K562 (cell line): ENCODE results near the gene PRSS23. TPM values are rescaled to one million over a fixed set of nuclear protein-coding genes. Genes with fewer than 3 reads are reported as not detected.

Source experiments
- ATAC-seq: fragments of 200-7000 bp; cut with Tn5 transposase; 3 replicates; pipeline ENCODE4 v1.9.1; 2020; ENCODE audit warnings: moderate library complexity
- BruUV-seq: library from RNA; stranded (reverse); fragments of 400-500 nt; replicated peaks from 2 replicates; lab custom pipeline; 2021; lab: Mats Ljungman, UMichigan
- CTCF ChIA-PET: fragments of 300-600 bp; formaldehyde crosslinking; extraction: SDS; loops from one replicate; lab custom pipeline; 2021; ENCODE audit warnings: low intra/inter-chr PET ratio; lab: Yijun Ruan, JAX
- POLR2A ChIA-PET: fragments of 300-600, 350-650 bp; sonication (Branson Sonifier 250); formaldehyde crosslinking; extraction: SDS; loops from one replicate; lab custom pipeline; 2021; ENCODE audit warnings: antibody characterized with exemption, inconsistent platforms; lab: Yijun Ruan, JAX
- DNase-seq, 4 experiments: peaks; one replicate each; pipeline versions ENCODE4 v3.0.0 to v3.0.0-alpha.2; 2011 to 2018; ENCODE audit warnings: low spot score in 3 of 4, mixed read lengths in 3 of 4; ENCODE audit errors: extremely low read depth in 1 of 4
- FAIRE-seq: peaks from 2 replicates; lab custom pipeline; 2011; peaks lifted over from hg19 to GRCh38; lab: Jason Lieb, UNC
- H2AFZ ChIP-seq: 2 replicates; pipeline ENCODE4 v1.6.0; 2011; ENCODE audit warnings: low read depth, low read length, control low read depth, inconsistent platforms
- H3K27ac ChIP-seq: fragments of 200-600 bp; 3 replicates; pipeline ENCODE4 v1.8.0; 2011; ENCODE audit warnings: low read depth, mild to moderate bottlenecking, control low read depth, inconsistent platforms, low read length, moderate library complexity, mixed read lengths; ENCODE audit errors: extremely low read depth
- H3K27me3 ChIP-seq, 2 experiments: fragments of 300-600 bp in 1 of 2; 2 replicates in 1 of 2; 3 replicates in 1 of 2; pipeline versions ENCODE4 v1.6.0 to v1.8.0; 2011; ENCODE audit warnings: inconsistent platforms in 2 of 2, low read length in 2 of 2, mild to moderate bottlenecking in 1 of 2, mixed read lengths in 1 of 2, moderate library complexity in 1 of 2; ENCODE audit not compliant: control insufficient read depth in 2 of 2, insufficient read depth in 2 of 2
- H3K36me3 ChIP-seq: fragments of 300-600 bp; 3 replicates; pipeline ENCODE4 v1.8.0; 2011; ENCODE audit warnings: mild to moderate bottlenecking, low read length, inconsistent platforms; ENCODE audit not compliant: control insufficient read depth, insufficient read depth
- H3K4me1 ChIP-seq, 2 experiments: fragments of 200-600 bp in 1 of 2; replicated peaks in 1 of 2; 2 replicates in 1 of 2; 3 replicates in 1 of 2; pipeline versions ENCODE4 v1.5.1 to v1.8.0; 2011; ENCODE audit warnings: inconsistent platforms in 2 of 2, low read length in 2 of 2, mild to moderate bottlenecking in 1 of 2, mixed read lengths in 1 of 2, moderate library complexity in 1 of 2; ENCODE audit not compliant: control insufficient read depth in 2 of 2, insufficient read depth in 2 of 2
- H3K4me2 ChIP-seq: 2 replicates; pipeline ENCODE4 v1.6.1; 2011; ENCODE audit warnings: low read length, control low read depth, inconsistent platforms, mixed read lengths; ENCODE audit not compliant: insufficient read depth
- H3K4me3 ChIP-seq: fragments of 200-600 bp; sonication (generic), shearing (Covaris generic); 2 replicates; pipeline ENCODE4 v1.5.1; 2016; ENCODE audit warnings: control low read depth, inconsistent platforms
- H3K79me2 ChIP-seq: fragments of 200-600 bp; 3 replicates; pipeline ENCODE4 v1.8.0; 2011; ENCODE audit warnings: low read length, inconsistent platforms; ENCODE audit not compliant: control insufficient read depth, insufficient read depth
- H3K9ac ChIP-seq, 2 experiments: 2 replicates each; pipeline versions ENCODE4 v1.6.0 to v1.6.1; 2011; ENCODE audit warnings: low read depth in 2 of 2, low read length in 2 of 2, control low read depth in 1 of 2, inconsistent platforms in 1 of 2, mild to moderate bottlenecking in 1 of 2, mixed read lengths in 1 of 2; ENCODE audit not compliant: insufficient read depth in 1 of 2
- H3K9me1 ChIP-seq: one replicate; pipeline ENCODE4 v1.6.0; 2011; ENCODE audit warnings: inconsistent platforms, mild to moderate bottlenecking, low read length, moderate library complexity; ENCODE audit not compliant: control insufficient read depth, insufficient read depth
- H3K9me3 ChIP-seq: replicated peaks from 2 replicates; pipeline ENCODE4 v1.5.1; 2011; ENCODE audit warnings: low read depth, low read length, inconsistent platforms; ENCODE audit not compliant: control insufficient read depth, insufficient read depth
- H4K20me1 ChIP-seq: replicated peaks from 2 replicates; pipeline ENCODE4 v1.6.1; 2011; ENCODE audit warnings: low read length, inconsistent platforms, mixed read lengths; ENCODE audit not compliant: control insufficient read depth, insufficient read depth
- PATZ1 ChIP-seq: fragments of 250-450 bp; sonication (Bioruptor Pico); IDR thresholded peaks from 2 replicates; pipeline ENCODE4 v1.5.0; 2020; ENCODE audit warnings: mild to moderate bottlenecking, borderline replicate concordance
- PHF8 ChIP-seq: fragments of 200-600 bp; sonication (generic); IDR thresholded peaks from 2 replicates; pipeline ENCODE4 v1.6.1; 2012; ENCODE audit warnings: mixed run types, mild to moderate bottlenecking, inconsistent platforms, low read length, moderate library complexity, borderline replicate concordance
- PKNOX1 ChIP-seq: fragments of 450-650 bp; IDR thresholded peaks from 2 replicates; pipeline ENCODE4 v1.6.1; 2016
- ZKSCAN3 ChIP-seq: fragments of 250-450 bp; sonication (Bioruptor Pico); IDR thresholded peaks from 2 replicates; pipeline ENCODE4 v1.4.0; 2020
- ZNF184 ChIP-seq: sonication (generic); formaldehyde crosslinking; IDR thresholded peaks from 2 replicates; pipeline ENCODE4 v1.5.0; 2020; ENCODE audit warnings: missing genetic modification reagents
- ZNF280A ChIP-seq: fragments of 450-650 bp; IDR thresholded peaks from 2 replicates; pipeline ENCODE4 v1.6.1; 2018; ENCODE audit warnings: mild to moderate bottlenecking, low read depth; ENCODE audit not compliant: partially characterized antibody
- ZNF512 ChIP-seq: IDR thresholded peaks from 2 replicates; pipeline ENCODE4 v1.6.1; 2016; ENCODE audit warnings: missing genetic modification characterization, missing compliant biosample characterization
- ZNF589 ChIP-seq: fragments of 200-800 bp; sonication (Bioruptor generic); IDR thresholded peaks from 2 replicates; pipeline ENCODE4 v1.6.1; 2016; ENCODE audit warnings: low read depth, missing genetic modification characterization, missing compliant biosample characterization
- WGBS: fragments of 100-300 bp; shearing (Covaris generic); methylation state at CpG from one replicate; pipeline ENCODE4 v1.1.6; 2016; ENCODE audit warnings: low coverage, mixed read lengths; ENCODE audit not compliant: insufficient coverage; ENCODE audit errors: missing lambda C conversion rate; 5-methylcytosine and 5-hydroxymethylcytosine counted together
- in situ Hi-C: fragments of 300-500 bp; cut with MboI; formaldehyde crosslinking; loops from 4 replicates; pipeline ENCODE4 v1.15.0; 2018; ENCODE audit warnings: inconsistent platforms, mixed read lengths
- intact Hi-C: fragments of 100-400 bp; cut with micrococcal nuclease; formaldehyde crosslinking; loops from 2 replicates; pipeline ENCODE4 v1.14.2; 2022
- polyA plus RNA-seq, 8 experiments: library from polyadenylated mRNA; depleted of rRNA in 4 of 8; stranded (reverse) in 5 of 8; unstranded in 3 of 8; fragments of >200 nt; fragmentation: Nextera tagmentation in 2 of 8; fragmentation: Illumina TruSeq in 1 of 8; extraction: Ambion mirVana in 2 of 8; extraction: Trizol in 1 of 8; gene quantifications; 2 replicates each; pipeline versions ENCODE4 v1.2.1 to v1.2.3, GENCODE V29; 2011 to 2014; ENCODE audit warnings: inconsistent platforms in 1 of 8, missing spikeins in 1 of 8
- total RNA-seq, 7 experiments: library from RNA; depleted of rRNA in 6 of 7; stranded (reverse); fragments of >200 nt in 6 of 7; fragmentation: Illumina TruSeq in 2 of 7; extraction: Trizol in 2 of 7; gene quantifications; 2 replicates each; pipeline versions ENCODE4 v1.2.1 to v1.2.3, GENCODE V29; 2011 to 2021; ENCODE audit warnings: low replicate concordance in 1 of 7

Gene PRSS23
- total and polyA plus RNA-seq, 9 of the 15 experiments (the other 6 are each of a cell fraction or from before 2014, with no cell fraction given), result 0.04 to 0.51 (median 0.11) TPM; not detected in 2

GRCh38 chr11:86849679-86850078 is 49.3 kb downstream of the PRSS23 start:
- no peaks in the 10 kb centered on the region for H3K9me1 ChIP-seq
- no peak overlapping the region for H2AFZ ChIP-seq
- no peak overlapping the region for H3K4me2 ChIP-seq
- no peak overlapping the region for H3K9ac ChIP-seq
- no peak for TF ChIP-seq PHF8
- TF ChIP-seq ZNF512 (tag), result no peak
- no peak for TF ChIP-seq ZKSCAN3 (CRISPR knock-in tag)
- TF ChIP-seq ZNF184 (CRISPR knock-in tag), result no peak
- no peak for TF ChIP-seq ZNF280A
- TF ChIP-seq PKNOX1, result no peak
- no peak for TF ChIP-seq PATZ1 (CRISPR knock-in tag)
- no peak for TF ChIP-seq ZNF589 (CRISPR knock-in tag)
- H3K4me1 ChIP-seq, result no peaks in the 10 kb centered on the region
- no peaks in the 10 kb centered on the region for H3K9me3 ChIP-seq
- no peak overlapping the region for H3K4me3 ChIP-seq
- ChIA-PET POLR2A (interaction anchor here (0.7 kb wide), 1 partner anchor 103 kb away, joined by 3 read pairs; no protein-coding TSS in a partner anchor), CTCF (no interaction called here)
- intact Hi-C loops (no loop called here), in situ Hi-C loops (no loop called here)
- H3K36me3 ChIP-seq, result no peaks in the 10 kb centered on the region
- no peaks in the 10 kb centered on the region for H4K20me1 ChIP-seq
- no TSS peak for BruUV-seq
- ATAC-seq, result no peak
- H3K27me3 ChIP-seq, result peaks cover 0 to 1% of the 10 kb centered on the region in 2 experiments; a peak in 1 of 5 replicates
- FAIRE-seq, result no peak
- WGBS, result 13% methylated on average over 2 of the region's 2 CpGs
- DNase-seq, result no peak
- H3K79me2 ChIP-seq, result no peaks in the 10 kb centered on the region
- H3K27ac ChIP-seq, result no peak overlapping the region
